ENCODE results near the gene DCTPP1. TPM values are rescaled to one million over a fixed set of nuclear protein-coding genes. Genes with fewer than 3 reads are reported as not detected.

DCTPP1 gene
- total and polyA plus RNA-seq, 2 of the 13 experiments (the other 11 are each of a cell fraction or from before 2014, with no cell fraction given) = 54.8 to 74.4 TPM

DNA sequence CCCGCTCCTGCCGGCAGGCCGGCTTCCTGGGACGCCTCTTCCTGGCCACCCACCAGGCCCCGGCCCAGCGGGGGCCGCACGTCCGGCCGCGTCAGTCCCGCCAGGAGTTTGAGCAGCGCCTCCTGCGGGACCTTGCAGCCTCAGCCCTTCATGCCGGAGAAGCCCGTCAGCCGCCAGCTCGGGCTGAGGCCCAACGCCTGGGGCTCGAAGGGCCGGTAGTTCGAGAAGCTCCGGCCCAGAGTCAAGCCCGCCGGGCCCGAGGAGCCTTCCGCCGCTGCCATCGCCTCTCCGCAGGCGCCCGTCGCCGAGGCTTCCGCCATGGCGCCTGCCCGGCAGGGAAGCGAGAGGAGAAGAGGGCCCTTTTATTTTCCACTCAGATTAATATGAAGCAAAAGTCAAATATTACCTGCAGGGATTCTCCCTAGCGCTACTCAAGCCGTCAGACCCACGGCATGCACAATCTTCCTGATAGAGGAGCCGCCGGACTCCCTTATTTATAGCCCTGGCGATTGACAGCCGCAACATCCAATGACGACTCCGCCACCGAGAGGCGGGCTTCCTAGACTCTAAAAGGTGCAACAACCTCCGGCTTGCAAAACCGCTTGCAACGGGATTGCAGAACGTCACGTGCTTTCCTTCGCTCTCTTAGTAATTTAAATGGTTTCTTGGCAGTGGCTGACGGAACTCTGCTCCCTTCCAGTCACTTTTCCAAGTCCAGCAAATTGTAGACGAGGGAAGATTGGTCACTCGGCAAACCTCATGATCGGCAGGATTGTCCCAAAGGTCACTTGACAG, 15.8 kb upstream of the DCTPP1 start, which contains the start of gene SEPHS2 (continued):
- TF ChIP-seq, protein P1, sequence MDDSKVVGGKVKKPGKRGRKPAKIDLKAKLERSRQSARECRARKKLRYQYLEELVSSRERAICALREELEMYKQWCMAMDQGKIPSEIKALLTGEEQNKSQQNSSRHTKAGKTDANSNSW (CRISPR knock-in tag; IDR thresholded peaks at IDR 0.05; ENCODE audit: borderline replicate concordance) = no peak; the same call in 1 of the 2 replicates
- peak; percentile 36 for TF ChIP-seq TEAD3 (CRISPR knock-in tag; optimal IDR thresholded peaks at IDR 0.05; ENCODE audit: borderline replicate concordance)
- TF ChIP-seq RBFOX2 (IDR thresholded peaks at IDR 0.05; ENCODE audit: low read depth, low read length) = peak; percentile 99
- TF ChIP-seq SAP130 (CRISPR knock-in tag; IDR thresholded peaks at IDR 0.05; ENCODE audit: low read depth) = peak; percentile 88
- TF ChIP-seq ESRRA (CRISPR knock-in tag; IDR thresholded peaks at IDR 0.05; ENCODE audit: low read depth) = peak; percentile 36; the same call in 1 of the 2 replicates
- TF ChIP-seq KDM5A (IDR thresholded peaks at IDR 0.05; ENCODE audit: borderline replicate concordance, low read length) = peak; percentile 61; the same call in 1 of the 2 replicates
- TF ChIP-seq ZNF180 (CRISPR knock-in tag; IDR thresholded peaks at IDR 0.05; ENCODE audit: borderline replicate concordance, low read depth) = no peak
- TF ChIP-seq TFDP1 (CRISPR knock-in tag; IDR thresholded peaks at IDR 0.05; ENCODE audit: borderline replicate concordance) = peak; percentile 84; the same call in 1 of the 2 replicates
- TF ChIP-seq KAT7 (CRISPR knock-in tag; IDR thresholded peaks at IDR 0.05; ENCODE audit: borderline replicate concordance) = no peak
- no peak for TF ChIP-seq ZBTB46 (CRISPR knock-in tag; IDR thresholded peaks at IDR 0.05; ENCODE audit: borderline replicate concordance)
- TF ChIP-seq IRF9 (CRISPR knock-in tag; IDR thresholded peaks at IDR 0.05; ENCODE audit: borderline replicate concordance) = no peak; the same call in 1 of the 2 replicates
- peak; percentile 84; the same call in 1 of the 2 replicates for TF ChIP-seq POLR2AphosphoS2 (IDR thresholded peaks at IDR 0.05; ENCODE audit: low read depth, low read length)
- TF ChIP-seq, protein P2, sequence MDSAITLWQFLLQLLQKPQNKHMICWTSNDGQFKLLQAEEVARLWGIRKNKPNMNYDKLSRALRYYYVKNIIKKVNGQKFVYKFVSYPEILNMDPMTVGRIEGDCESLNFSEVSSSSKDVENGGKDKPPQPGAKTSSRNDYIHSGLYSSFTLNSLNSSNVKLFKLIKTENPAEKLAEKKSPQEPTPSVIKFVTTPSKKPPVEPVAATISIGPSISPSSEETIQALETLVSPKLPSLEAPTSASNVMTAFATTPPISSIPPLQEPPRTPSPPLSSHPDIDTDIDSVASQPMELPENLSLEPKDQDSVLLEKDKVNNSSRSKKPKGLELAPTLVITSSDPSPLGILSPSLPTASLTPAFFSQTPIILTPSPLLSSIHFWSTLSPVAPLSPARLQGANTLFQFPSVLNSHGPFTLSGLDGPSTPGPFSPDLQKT (CRISPR knock-in tag; IDR thresholded peaks at IDR 0.05; ENCODE audit: borderline replicate concordance) = no peak
- peak; percentile 83 for TF ChIP-seq ELF3 (CRISPR knock-in tag; IDR thresholded peaks at IDR 0.05)
- no peak for TF ChIP-seq SNRNP70 (IDR thresholded peaks at IDR 0.05; ENCODE audit: low read depth, low read length)
- TF ChIP-seq GATAD1 (CRISPR knock-in tag; IDR thresholded peaks at IDR 0.05) = peak; percentile 71
- TF ChIP-seq SRSF9 (IDR thresholded peaks at IDR 0.05; ENCODE audit: borderline replicate concordance, insufficient read depth, low read depth, low read length, poor library complexity, severe bottlenecking) = no peak
- TF ChIP-seq ATRX (CRISPR knock-in tag; IDR thresholded peaks at IDR 0.05; ENCODE audit: borderline replicate concordance) = no peak
- no peak for TF ChIP-seq ZNF263 (CRISPR knock-in tag; IDR thresholded peaks at IDR 0.05)
- peak; percentile 68; the same call in 1 of the 2 replicates for TF ChIP-seq THAP7 (CRISPR knock-in tag; IDR thresholded peaks at IDR 0.05)

Measured in HepG2 (cell line).